HG03575 (cell line): Measurements from ENCODE around the gene BARHL1.

Source experiments
- ATAC-seq: cut with Tn5 transposase; IDR thresholded peaks from one replicate; pipeline ENCODE4 v1.9.1; 2021; ENCODE audit not compliant: unreplicated experiment, insufficient number of reproducible peaks, low FRiP score; ENCODE audit errors: extremely low read depth

Gene BARHL1

DNA sequence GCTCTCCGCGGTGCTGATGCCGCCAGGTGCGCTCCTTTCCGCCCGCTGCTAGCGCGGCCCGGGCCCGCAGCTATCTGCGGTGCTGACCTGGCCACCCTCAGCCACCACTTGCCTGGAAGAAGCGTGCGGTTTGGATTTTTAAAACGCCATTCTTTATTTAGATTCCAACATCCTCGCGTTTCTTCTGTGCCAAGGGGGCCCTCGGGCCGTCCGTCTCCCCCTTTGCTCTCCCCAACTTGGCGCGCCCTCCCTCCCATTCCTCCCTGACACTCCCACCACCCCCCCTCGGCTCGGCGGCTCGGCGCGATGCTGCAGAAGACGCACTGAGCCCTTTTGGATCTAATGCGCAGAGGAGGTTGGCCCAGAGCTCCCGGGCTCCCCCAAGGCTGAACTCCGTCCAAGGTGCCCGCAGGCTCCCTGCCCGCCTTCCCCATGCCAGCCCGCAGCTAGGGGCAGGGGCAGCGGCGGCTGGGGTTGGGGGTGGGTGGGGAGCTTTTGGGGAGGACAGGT, at the start of gene BARHL1:
Gene BARHL1, plus strand, starts transcription at position 331 of the 510 bp plus-strand sequence. CDS start 192 bp downstream, outside the sequence.
- ATAC-seq, result no peak

DNA sequence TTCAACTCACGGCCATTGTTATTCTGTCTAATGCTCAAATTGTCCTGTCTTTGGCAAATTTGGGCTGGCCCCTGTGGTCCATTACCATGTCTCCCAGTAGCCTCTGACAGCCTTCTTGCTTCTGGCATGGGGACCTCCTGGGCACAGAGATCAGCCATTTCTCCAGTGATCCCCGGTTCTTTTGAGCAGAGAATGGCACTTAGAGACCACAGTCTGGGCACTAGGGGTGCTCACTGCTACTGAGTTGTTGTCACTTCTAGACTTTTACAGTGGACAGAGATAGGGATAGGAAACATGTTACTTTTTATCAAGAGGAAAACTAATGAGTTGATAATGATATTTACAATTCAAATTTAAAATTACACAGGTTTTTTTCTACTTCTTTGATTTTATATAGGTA, 47.6 kb upstream of the BARHL1 start:
- no peak for ATAC-seq

DNA sequence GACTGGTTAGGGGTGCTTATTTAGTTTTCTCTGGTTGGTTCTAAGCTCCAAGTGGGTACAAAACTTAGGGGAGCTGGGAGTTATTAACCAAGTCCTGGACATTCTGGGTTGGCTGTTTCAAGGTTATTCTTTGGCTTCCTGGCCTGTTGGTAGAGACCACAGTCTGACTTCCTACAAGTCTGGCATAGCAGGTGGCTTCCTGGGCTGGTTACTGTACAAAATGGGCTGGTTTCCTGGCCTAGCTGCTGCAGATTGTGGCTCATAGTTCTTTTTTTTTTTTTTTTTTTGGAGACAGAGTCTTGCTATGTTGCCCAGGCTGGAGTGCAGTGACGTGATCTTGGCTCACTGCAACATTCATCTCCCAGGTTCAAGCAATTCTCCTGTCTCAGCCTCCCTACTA, 46.3 kb upstream of the BARHL1 start:
- no peak for ATAC-seq

DNA sequence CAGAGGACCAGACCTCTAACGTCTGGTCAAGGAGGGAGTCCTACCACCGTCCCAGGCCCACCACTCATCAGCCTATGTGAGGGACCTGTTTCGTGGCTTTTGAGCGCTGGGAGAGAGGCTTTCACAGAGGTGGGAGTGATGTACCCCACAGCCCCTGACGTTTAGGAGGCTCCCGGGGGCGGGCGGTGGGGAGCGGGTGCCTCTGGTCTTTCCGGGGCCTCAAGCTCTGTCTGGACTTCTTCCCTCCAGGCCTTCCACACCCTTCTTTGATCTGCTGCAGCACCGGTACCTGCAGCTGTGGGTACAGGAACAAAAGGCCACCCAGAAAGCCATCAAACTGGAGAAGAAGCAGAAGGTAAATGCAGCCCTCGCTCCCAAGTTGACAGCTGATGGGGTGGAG, 45.1 kb upstream of the BARHL1 start:
- ATAC-seq, result no peak

DNA sequence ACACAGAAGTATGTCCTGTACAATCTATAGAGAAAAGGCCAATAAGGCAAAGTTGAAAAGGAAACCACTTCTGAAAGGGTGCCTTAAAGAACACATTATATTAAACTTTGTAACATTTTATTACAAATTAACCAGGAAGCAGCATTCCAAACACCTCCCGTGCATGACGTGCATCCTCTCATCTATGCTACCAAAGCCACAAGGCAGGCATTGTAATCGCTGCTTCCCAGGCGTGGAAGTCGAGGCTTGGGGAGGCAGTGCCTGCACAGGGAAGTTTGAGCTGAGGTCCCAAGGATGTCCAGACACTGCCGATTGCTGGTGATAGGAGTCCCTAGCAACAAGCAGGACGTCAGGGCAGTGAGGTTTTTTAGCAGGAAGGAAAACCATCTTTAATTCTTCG, 44.3 kb upstream of the BARHL1 start:
- no peak for ATAC-seq

DNA sequence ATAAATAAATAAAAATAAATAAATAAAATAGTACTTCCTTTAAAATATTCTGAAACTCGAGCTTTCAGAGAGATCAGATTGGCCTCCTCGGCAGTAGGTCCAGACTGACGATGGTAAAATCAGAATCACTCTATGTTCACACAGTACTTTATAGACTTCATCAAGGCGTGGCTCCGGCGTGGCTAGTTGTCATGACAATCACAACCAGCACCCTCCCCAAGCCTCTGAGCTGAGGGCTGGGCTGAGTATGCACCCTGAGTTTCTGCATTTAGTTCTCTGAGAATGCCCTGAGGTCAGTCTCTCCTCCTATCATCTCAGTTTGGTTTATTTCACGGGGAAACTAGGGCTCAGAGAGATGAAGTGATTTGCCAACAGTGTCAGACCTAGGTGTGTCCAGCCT, 43.3 kb upstream of the BARHL1 start:
- no peak for ATAC-seq

DNA sequence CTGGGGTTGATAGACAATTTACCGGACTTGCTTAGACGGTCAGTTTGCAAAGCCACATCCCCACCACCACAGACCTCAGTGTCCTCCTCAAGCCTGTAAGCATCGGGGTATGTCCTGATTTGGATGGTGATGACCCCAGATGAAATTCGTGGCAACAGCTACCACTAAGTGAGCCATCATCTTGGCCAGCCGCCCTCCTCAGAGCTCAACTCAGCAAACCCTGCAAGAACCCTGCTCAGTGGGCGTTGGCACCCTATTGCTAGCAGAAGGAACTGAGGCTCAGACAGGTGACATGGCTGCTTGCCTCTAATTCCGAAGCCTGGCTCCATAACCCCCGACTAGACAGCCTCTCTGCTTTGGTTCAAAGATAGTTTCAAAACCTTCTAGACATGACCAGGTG, 41.4 kb upstream of the BARHL1 start:
- ATAC-seq, result no peak

DNA sequence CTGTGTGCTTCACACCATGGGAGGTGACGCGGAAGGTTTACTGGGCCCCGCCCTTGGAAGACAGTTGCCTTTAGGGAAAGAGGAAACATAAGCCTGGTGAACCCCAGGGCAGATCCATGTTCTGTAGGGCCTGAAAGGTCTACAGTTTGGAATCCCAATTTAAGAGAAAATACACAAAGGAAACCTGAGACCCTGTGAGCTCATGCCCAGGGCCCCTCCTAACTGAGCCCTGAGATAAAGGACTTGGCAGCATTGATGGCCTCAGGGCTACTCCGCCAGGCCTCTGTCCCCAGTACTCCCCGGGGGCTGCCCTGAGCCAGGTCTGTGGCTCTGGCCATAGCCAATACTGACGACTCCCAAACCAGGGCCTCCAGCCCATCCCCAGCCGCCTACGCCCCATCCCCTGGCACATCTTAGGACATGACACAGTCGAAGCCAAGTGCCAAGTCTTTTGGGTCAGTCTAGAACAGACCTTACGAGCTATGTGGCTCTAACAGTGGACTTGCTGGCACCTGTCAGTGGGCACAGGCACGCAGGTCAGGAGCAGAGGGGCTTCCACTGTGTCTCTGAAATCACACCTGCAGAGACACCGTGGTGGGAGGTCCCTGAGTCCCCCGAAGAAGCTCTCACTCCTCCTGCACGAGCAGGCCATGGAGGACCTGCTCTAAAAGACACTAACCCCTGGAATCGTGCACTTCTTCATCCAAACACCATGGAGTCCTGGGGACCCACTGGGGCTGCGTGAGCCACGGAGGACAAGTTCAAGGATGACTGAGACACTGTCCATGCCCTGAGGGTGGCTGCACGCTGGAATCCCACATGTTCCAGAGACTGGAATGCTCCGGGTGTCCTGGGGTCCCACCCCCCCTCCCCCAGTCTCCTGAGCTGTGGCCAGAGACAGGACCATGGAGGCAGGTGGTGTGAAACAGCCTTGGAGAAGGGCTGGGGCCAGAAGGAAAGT, 40.3 kb upstream of the BARHL1 start:
- no peak for ATAC-seq

DNA sequence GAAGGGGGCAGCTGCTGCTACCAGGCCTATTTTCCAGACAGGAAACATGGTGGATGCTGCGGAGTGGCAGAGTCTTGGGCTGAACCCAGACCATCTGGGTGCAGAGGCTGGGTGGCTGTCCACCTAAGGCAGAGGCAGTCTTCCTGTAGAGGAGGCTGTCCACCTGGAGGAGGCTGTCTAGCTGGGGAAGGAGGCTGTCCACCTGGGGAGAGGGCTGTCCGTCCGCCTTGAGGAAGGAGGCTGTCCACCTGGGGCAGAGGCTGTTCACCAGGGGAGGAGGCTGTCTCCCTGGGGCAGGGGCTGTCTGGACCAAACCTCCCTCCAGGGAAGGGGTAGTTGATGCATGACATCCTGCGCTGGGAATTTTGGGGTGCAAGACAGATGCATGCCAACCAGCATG, 39.2 kb upstream of the BARHL1 start:
- ATAC-seq, result no peak

DNA sequence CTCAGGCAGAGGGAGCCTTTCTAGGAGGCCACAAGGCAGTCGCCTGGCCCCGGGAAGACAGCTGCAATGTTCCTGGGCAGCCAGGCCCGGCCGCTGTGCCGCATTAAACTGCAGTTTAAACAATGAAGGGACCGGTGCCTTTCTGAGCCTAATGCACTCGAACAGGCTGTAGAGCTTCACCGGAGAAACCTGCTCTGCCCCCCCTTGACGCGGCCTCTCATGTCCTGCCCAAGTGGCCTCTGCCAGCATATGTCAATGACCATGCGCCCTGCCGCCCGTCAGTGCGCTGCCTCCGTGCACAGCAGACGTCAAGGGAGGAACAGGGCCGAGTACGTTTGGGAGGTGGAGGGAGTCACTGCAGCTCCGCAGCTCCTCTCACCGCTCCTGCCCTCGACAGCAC, 38.4 kb upstream of the BARHL1 start:
- ATAC-seq, result no peak

DNA sequence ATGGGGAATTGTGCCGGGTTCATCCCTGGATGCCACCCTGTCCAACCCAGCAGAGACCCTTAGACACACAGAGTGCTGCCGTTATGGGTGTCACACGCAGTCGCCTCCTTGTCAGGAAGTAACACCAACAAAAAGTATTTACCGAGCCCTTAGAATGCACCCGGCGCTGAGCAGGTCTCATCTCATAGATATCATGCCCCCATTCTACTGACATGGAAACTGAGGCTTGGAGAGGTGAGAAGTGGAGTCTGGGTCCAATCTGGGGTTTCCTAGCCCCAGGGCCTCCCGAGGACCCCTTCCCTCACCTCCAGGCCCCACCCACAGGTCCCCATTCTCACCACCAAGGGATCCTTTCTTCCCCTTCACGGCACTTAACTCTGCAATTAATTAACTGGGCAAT, 36.8 kb upstream of the BARHL1 start:
- no peak for ATAC-seq

DNA sequence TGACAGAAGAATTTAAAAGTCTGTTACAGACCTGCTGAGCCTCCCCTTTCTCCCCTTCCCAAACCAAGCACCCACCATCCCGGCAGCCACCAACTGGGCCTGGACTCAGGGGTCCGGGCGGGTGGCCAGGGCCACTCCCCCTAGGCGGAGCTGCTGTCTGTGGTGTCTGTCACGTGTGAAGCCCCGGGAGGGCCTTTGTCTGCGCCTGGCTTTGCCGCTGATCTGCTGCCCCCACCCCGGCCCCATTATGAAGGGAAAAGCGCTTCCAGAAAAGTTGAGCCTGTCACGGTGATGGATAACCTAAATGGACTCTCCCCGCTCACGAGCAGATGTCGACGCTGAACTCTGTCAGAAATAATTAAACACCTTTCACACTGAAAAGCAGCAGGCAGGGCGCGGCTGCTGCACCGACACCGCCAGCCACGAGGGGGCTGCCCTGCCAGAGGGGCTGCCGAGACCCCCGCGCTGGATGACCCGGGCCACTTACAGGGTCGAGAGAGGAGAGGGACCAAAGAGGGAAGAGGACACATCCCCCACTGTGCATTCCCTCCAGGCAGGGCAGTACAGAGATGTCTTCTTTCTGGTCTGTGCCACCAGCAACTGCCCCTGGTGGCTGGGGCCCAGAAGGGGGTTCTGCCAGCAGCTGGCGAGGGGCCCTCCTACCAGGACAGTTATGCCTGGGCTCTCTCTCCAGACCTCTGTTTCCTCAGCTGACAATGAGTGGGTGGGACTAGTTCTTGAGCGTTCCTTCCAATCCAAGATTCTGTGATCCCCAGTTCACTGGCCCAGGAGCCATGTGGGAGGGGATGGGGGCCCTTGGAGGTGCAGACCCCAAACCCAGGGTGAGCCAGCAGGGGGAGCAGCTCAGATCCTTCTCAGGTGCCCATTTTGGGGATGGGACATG, 36.0 kb upstream of the BARHL1 start:
- no peak for ATAC-seq

DNA sequence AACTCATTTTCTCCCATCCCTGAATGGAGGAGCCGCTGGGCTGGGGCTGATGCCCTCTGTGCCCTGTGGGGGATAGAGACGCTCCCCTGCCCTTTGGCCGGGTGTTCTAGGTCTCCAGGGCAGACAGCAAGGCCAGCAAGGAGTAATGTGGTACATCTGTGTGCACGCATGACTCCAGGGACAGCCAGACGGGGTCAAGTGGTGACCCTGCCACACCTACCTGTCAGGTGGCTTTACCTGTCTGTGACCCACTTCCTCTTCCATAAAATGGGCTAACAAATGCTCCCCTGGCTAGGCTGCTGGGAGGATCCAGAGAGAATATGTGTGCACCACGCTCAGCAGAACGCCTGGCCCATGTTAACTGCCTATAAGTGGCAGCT, 35.4 kb upstream of the BARHL1 start:
- no peak for ATAC-seq

DNA sequence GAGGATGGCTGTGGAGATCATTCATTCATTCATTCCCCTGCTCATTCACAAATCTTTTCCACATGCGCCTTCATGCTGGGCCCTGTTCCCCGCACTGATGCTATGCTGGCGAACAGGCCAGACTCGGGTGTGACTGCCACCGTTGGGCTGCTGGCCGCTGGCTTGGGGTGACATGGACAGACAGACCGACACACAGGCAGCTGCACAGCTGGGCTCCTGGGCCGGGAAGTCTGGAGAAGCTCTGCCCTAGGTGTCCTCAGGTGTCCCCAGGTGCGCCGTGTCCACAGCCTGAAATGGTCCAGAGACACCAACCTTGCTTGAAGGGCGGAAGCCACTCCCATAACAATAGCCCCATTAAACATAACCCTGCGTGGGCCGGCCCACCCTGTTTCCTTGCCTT, 35.0 kb upstream of the BARHL1 start:
- ATAC-seq, result no peak

DNA sequence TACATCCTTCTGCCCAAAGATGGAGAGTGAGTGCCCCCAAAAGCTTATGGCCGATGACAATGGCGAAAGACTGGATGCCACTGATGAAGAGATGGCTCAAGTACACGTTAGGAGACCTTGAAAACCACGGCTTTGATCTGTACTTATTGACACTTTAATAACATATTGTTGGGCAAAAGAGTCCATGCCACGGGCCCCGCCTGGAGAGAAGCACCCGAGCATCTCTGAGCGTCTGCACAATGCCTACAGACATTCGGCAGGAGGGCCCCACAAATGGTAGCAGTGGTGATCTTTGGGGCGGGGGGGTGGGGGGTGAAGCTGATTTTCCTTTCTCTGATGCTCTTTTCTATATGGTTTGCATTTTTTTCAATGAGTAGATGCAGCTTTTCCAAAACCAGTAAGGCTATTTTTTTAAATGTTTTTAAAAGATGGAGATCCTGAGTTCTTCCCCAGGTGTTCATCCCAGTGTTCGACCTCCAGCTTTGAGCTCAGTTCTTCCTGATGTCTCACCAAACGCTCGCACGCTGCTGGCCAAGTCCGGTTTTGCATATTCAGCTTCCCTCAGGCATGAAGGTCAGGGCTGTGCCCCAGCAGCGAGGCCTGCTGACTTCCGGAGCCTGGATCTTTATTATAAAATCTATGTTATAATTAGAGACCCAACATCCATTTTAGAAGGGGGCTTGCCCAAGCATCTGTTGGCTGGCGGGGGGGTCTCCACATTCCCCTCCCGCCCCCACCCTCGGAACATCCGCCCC, 34.3 kb upstream of the BARHL1 start:
- no peak for ATAC-seq

DNA sequence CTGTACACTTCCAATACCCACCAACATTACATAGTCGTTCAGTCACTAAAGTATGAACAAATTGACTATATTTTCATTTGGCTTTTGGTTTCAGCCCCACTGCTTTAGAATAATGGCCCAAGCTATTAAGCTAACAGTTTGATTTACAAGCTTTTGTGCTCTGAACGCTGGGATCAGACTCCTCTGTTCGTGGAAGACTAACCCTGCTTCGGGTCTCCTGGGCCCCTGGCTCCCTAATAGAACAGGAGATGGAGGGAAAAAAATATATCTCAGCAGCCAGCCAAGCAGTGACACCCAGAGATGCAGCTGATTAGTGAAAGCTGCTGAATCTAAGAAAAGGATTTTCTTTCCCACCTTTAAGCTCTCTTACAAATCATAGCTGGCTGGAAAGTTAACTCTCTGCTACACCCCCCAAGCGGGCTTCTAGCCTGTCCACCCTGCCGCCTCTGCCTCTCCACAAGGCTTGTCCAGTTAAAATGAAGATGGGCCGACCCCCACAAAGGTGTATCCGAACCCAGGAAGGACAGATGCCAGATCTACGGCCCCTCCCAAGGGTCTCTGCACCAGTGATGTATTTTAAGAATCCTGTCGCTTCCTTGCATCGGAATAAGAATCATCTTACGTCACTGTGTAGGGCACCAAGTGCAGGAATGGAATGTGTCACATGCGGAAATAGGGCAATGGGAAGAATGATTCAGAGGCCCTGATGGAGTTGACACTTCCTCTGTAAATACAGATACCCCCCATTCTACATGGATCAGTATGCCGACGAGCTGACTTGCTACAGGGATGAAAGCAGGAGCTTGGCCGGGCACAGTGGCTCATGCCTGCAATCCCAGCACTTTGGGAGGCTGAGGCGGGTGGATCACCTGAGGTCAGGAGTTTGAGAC, 33.4 kb upstream of the BARHL1 start:
- ATAC-seq, result no peak

DNA sequence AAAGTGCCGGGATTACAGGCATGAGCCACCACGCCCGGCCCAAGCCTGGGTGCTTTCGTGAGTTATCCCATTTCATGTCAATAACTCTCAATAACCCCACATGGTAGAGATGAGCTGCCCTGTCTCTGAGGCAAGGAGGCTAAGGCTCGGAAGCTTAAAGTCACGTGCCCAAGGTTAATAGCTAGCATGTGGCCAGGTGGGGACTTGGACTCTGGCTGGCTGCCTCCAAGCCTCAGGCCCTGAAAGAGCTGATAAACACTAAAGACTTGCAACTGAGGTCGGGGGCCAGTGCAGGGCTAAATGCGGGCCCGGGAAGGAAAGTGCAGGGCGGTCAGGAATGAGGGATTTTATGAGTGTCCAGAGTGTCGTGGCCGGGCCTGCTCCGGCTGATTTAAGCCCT, 30.9 kb upstream of the BARHL1 start:
- ATAC-seq, result no peak

DNA sequence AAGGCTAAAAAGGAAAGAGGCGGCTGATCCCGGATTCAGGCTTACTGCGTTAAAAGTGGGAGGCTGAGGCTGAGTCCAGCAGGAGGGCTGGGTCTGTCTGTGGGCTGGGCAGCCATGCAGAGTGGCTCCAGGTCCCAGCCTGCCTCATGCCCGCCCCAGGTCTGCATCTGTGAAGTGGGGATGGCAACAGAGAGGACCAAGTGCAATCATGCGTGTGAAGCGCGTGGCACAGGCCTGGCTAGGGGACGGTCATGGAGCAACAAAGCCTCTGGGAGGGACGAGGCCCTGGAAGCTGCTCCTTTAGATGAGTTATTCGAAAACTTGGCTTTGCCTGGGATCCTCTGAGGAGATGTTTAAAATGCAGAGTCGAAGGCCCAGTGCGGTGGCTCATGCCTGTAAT, 30.4 kb upstream of the BARHL1 start:
- no peak for ATAC-seq
